GM23338 (cell line): Measurements from ENCODE around the gene GARIN3. TPM values are rescaled to one million over a fixed set of nuclear protein-coding genes. Genes with fewer than 3 reads are reported as not detected.

Source experiments
- ATAC-seq: fragments of 200-7000 bp; cut with Tn5 transposase; 3 replicates; pipeline ENCODE4 v1.9.1; 2020
- DNase-seq: peaks from one replicate; pipeline ENCODE4 v3.0.0-alpha.2; 2015; ENCODE audit warnings: low spot score
- H2AFZ ChIP-seq: fragments of 200-600 bp; sonication (generic); 2 replicates; pipeline ENCODE4 v1.8.0; 2016; ENCODE audit warnings: antibody characterized with exemption, mild to moderate bottlenecking, moderate library complexity
- H3F3A ChIP-seq: fragments of 200-600 bp; sonication (generic); replicated peaks from 2 replicates; pipeline ENCODE4 v1.8.0; 2017; ENCODE audit warnings: antibody characterized with exemption, mixed run types, low read depth
- H3K27ac ChIP-seq: fragments of 200-600 bp; sonication (generic); 2 replicates; pipeline ENCODE4 v1.6.1; 2016; ENCODE audit warnings: low read depth
- H3K27me3 ChIP-seq: fragments of 200-600 bp; sonication (generic); 2 replicates; pipeline ENCODE4 v1.8.0; 2016; ENCODE audit warnings: mild to moderate bottlenecking, mixed run types, moderate library complexity; ENCODE audit not compliant: insufficient read depth
- H3K36me3 ChIP-seq: fragments of 200-600 bp; sonication (generic); 2 replicates; pipeline ENCODE4 v1.8.0; 2016; ENCODE audit warnings: mild to moderate bottlenecking; ENCODE audit not compliant: insufficient read depth
- H3K4me1 ChIP-seq: fragments of 200-600 bp; sonication (generic); 2 replicates; pipeline ENCODE4 v1.8.0; 2016; ENCODE audit warnings: mild to moderate bottlenecking, moderate library complexity; ENCODE audit not compliant: insufficient read depth
- H3K4me2 ChIP-seq: fragments of 200-600 bp; sonication (generic); 2 replicates; pipeline ENCODE4 v1.7.1; 2017; ENCODE audit warnings: mixed run types
- H3K4me3 ChIP-seq: fragments of 200-600 bp; sonication (generic); 2 replicates; pipeline ENCODE4 v1.6.1; 2016; ENCODE audit warnings: mixed run types
- H3K79me2 ChIP-seq: fragments of 200-600 bp; sonication (generic); replicated peaks from 2 replicates; pipeline ENCODE4 v1.8.0; 2017; ENCODE audit warnings: mild to moderate bottlenecking; ENCODE audit not compliant: insufficient read depth
- H3K9me2 ChIP-seq: fragments of 200-600 bp; sonication (generic); 2 replicates; pipeline ENCODE4 v1.8.0; 2017; ENCODE audit not compliant: insufficient read depth
- H4K20me1 ChIP-seq: fragments of 200-600 bp; sonication (generic); replicated peaks from 2 replicates; pipeline ENCODE4 v1.8.0; 2017; ENCODE audit warnings: mild to moderate bottlenecking; ENCODE audit not compliant: insufficient read depth
- H3K27ac Mint-ChIP-seq: 2 replicates; pipeline ENCODE4 v1.8.0; 2020; ENCODE audit warnings: inconsistent platforms, mild to moderate bottlenecking, moderate library complexity, mixed read lengths
- H3K27me3 Mint-ChIP-seq: 3 replicates; pipeline ENCODE4 v1.8.0; 2022; ENCODE audit warnings: low read depth, mild to moderate bottlenecking, moderate library complexity, mixed read lengths, inconsistent platforms; ENCODE audit not compliant: insufficient read depth, poor library complexity
- H3K36me3 Mint-ChIP-seq: 3 replicates; pipeline ENCODE4 v1.8.0; 2021; ENCODE audit warnings: low read depth, mild to moderate bottlenecking, inconsistent platforms, moderate library complexity, mixed read lengths
- H3K4me1 Mint-ChIP-seq: 3 replicates; pipeline ENCODE4 v1.8.0; 2020; ENCODE audit warnings: mild to moderate bottlenecking, inconsistent platforms, mixed read lengths
- H3K4me3 Mint-ChIP-seq: 3 replicates; pipeline ENCODE4 v1.8.0; 2021; ENCODE audit warnings: moderate library complexity, mild to moderate bottlenecking, inconsistent platforms, mixed read lengths
- H3K9me3 Mint-ChIP-seq: 3 replicates; pipeline ENCODE4 v1.8.0; 2020; ENCODE audit warnings: moderate library complexity, mild to moderate bottlenecking, inconsistent platforms, mixed read lengths
- CREB1 ChIP-seq: fragments of 250-450 bp; sonication (Bioruptor Pico); IDR thresholded peaks from 2 replicates; pipeline ENCODE4 v1.5.0; 2020; ENCODE audit warnings: low read depth, mild to moderate bottlenecking, moderate library complexity
- CTCF ChIP-seq, 2 experiments: fragments of 200-600 bp in 1 of 2; sonication (generic) in 1 of 2; conservative IDR thresholded peaks; 2 replicates each; pipeline versions ENCODE4 v1.5.1 to v1.6.1; 2016 to 2017; ENCODE audit warnings: antibody characterized with exemption in 2 of 2, low read depth in 2 of 2, mild to moderate bottlenecking in 2 of 2, moderate library complexity in 1 of 2
- EZH2phosphoT487 ChIP-seq: fragments of 200-600 bp; sonication (generic); IDR thresholded peaks from one replicate; pipeline ENCODE4 v1.8.1; 2018; ENCODE audit warnings: antibody characterized with exemption; ENCODE audit not compliant: unreplicated experiment
- POLR2AphosphoS5 ChIP-seq: IDR thresholded peaks from 2 replicates; pipeline ENCODE4 v1.6.1; 2016; ENCODE audit warnings: antibody characterized with exemption, low read depth
- REST ChIP-seq: IDR thresholded peaks from one replicate; pipeline ENCODE4 v1.6.1; 2018; ENCODE audit warnings: antibody characterized with exemption; ENCODE audit not compliant: unreplicated experiment
- ZNF331 ChIP-seq: fragments of 250-450 bp; sonication (Bioruptor Pico); IDR thresholded peaks from 2 replicates; pipeline ENCODE4 v1.5.0; 2020; ENCODE audit warnings: low read depth, mild to moderate bottlenecking, moderate library complexity
- polyA plus RNA-seq: library from polyadenylated mRNA; unstranded; fragments of >200 nt; fragmentation: Nextera tagmentation; extraction: Ambion mirVana; gene quantifications from 2 replicates; pipeline ENCODE4 v1.2.1, GENCODE V29; 2016
- total RNA-seq: library from RNA; depleted of rRNA; stranded (reverse); fragments of >200 nt; shearing (Covaris generic); gene quantifications from 2 replicates; pipeline ENCODE4 v1.2.3, GENCODE V29; 2014

The GARIN3 gene
- total and polyA plus RNA-seq, 2 experiments from 2014 or later = not detected

- no peaks in the 10 kb centered on the region for H3K27me3 ChIP-seq
- no peak overlapping the region for H3K27ac ChIP-seq
- no peaks in the 10 kb centered on the region for H3K36me3 ChIP-seq
- Mint-ChIP-seq H3K36me3 (no peaks in the 10 kb centered on the region), H3K4me1 (no peaks in the 10 kb centered on the region), H3K27ac (no peak overlapping the region), H3K4me3 (no peak overlapping the region), H3K27me3 (peaks cover 2% of the 10 kb centered on the region), H3K9me3 (no peaks in the 10 kb centered on the region)
- no peaks in the 10 kb centered on the region for H3F3A ChIP-seq
- no peaks in the 10 kb centered on the region for H3K4me1 ChIP-seq
- H3K9me2 ChIP-seq = no peaks in the 10 kb centered on the region
- H3K4me2 ChIP-seq = no peak overlapping the region
- peak overlapping the region; percentile 43; the same call in 1 of the 2 replicates for H2AFZ ChIP-seq
- no peak overlapping the region for H3K4me3 ChIP-seq
- ATAC-seq (no peak), DNase-seq (no peak)
- no peak for TF ChIP-seq CREB1 (CRISPR knock-in tag)
- H3K79me2 ChIP-seq = no peaks in the 10 kb centered on the region
- H4K20me1 ChIP-seq = no peaks in the 10 kb centered on the region
Observed at GRCh38 chr5:157160001-157160400, 6.1 kb downstream of the GARIN3 start.

- Histone ChIP-seq H3K4me1 (no peaks in the 10 kb centered on the region), H2AFZ (no peak overlapping the region), H3K79me2 (no peaks in the 10 kb centered on the region), H3K36me3 (no peaks in the 10 kb centered on the region), H4K20me1 (no peaks in the 10 kb centered on the region), H3F3A (no peaks in the 10 kb centered on the region), H3K4me2 (no peak overlapping the region), H3K4me3 (no peak overlapping the region), H3K27ac (no peak overlapping the region), H3K27me3 (no peaks in the 10 kb centered on the region), H3K9me2 (no peaks in the 10 kb centered on the region)
- H3K27me3 Mint-ChIP-seq = peaks cover 2% of the 10 kb centered on the region
- no peaks in the 10 kb centered on the region for H3K4me1 Mint-ChIP-seq
- no peaks in the 10 kb centered on the region for H3K36me3 Mint-ChIP-seq
- ATAC-seq (no peak), DNase-seq (no peak)
- H3K9me3 Mint-ChIP-seq = no peaks in the 10 kb centered on the region
- no peak overlapping the region for H3K27ac Mint-ChIP-seq
- H3K4me3 Mint-ChIP-seq = no peak overlapping the region
- TF ChIP-seq EZH2phosphoT487 (no peak), CTCF (conservative IDR thresholded peaks at IDR 0.05; ENCODE audit: low read depth in 2 of 2) (no peak), ZNF331 (CRISPR knock-in tag) (no peak), REST (no peak), POLR2AphosphoS5 (no peak)
Observed at GRCh38 chr5:157159209-157159751, 6.8 kb downstream of the GARIN3 start.
